Measurements from ENCODE around the gene PRDX4. TPM values are rescaled to one million over a fixed set of nuclear protein-coding genes. Genes with fewer than 3 reads are reported as not detected.

Gene PRDX4
- total RNA-seq, 1 donor from 2014 or later = 35.5 TPM

- Mint-ChIP-seq H3K27me3 (ENCODE audit: unreplicated experiment) (no peaks in the 10 kb centered on the region), H3K36me3 (ENCODE audit: unreplicated experiment) (no peaks in the 10 kb centered on the region), H3K4me1 (ENCODE audit: low read depth, unreplicated experiment) (no peaks in the 10 kb centered on the region), H3K9me3 (ENCODE audit: unreplicated experiment) (no peaks in the 10 kb centered on the region), H3K27ac (ENCODE audit: unreplicated experiment) (no peak overlapping the region), H3K4me3 (ENCODE audit: unreplicated experiment) (no peak overlapping the region)
- TF ChIP-seq, protein P1, sequence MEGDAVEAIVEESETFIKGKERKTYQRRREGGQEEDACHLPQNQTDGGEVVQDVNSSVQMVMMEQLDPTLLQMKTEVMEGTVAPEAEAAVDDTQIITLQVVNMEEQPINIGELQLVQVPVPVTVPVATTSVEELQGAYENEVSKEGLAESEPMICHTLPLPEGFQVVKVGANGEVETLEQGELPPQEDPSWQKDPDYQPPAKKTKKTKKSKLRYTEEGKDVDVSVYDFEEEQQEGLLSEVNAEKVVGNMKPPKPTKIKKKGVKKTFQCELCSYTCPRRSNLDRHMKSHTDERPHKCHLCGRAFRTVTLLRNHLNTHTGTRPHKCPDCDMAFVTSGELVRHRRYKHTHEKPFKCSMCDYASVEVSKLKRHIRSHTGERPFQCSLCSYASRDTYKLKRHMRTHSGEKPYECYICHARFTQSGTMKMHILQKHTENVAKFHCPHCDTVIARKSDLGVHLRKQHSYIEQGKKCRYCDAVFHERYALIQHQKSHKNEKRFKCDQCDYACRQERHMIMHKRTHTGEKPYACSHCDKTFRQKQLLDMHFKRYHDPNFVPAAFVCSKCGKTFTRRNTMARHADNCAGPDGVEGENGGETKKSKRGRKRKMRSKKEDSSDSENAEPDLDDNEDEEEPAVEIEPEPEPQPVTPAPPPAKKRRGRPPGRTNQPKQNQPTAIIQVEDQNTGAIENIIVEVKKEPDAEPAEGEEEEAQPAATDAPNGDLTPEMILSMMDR (IDR thresholded peaks at IDR 0.05; ENCODE audit: partially characterized antibody, unreplicated experiment) = peak; percentile 24
- DNase-seq = peak; percentile 23
These were observed 27.3 kb downstream of the PRDX4 start for GRCh38 chrX:23694606-23695005.

DNA sequence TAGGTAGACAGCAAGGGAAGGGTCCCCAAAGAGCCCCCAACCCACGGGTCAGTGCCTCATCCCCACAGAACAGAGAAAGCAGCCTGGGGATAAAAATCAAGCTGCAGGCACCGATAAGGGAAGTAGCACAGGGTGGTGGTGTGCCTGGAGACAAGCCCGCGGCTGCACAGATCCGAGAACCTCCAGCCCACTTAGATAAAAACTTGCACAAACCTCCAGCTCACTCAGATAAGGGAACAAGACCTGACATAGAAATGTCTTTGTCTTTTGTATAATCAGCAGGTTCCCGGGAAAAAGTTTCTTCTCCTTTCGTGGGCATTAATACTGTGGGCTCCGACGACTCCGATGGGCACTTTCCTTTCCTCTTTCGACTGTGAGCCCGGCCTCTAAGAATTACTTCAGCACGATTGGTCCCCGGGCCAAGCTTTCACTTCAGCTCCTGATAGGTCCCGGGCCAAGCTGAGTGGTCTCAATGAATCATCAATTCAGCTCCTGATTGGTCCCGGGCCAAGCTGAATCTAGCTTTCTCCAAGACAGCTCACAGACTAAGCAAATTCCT is 32.4 kb downstream of the PRDX4 start:
- Mint-ChIP-seq H3K9me3 (ENCODE audit: unreplicated experiment) (no peaks in the 10 kb centered on the region), H3K27me3 (ENCODE audit: unreplicated experiment) (no peaks in the 10 kb centered on the region), H3K36me3 (ENCODE audit: unreplicated experiment) (no peaks in the 10 kb centered on the region), H3K4me3 (ENCODE audit: unreplicated experiment) (no peak overlapping the region), H3K4me1 (ENCODE audit: low read depth, unreplicated experiment) (no peaks in the 10 kb centered on the region), H3K27ac (ENCODE audit: unreplicated experiment) (no peak overlapping the region)
- DNase-seq = no peak
- TF ChIP-seq, protein P1 (IDR thresholded peaks at IDR 0.05; ENCODE audit: partially characterized antibody, unreplicated experiment) = no peak

- H3K36me3 Mint-ChIP-seq (ENCODE audit: unreplicated experiment) = no peaks in the 10 kb centered on the region
These were observed 37.4 kb downstream of the PRDX4 start for GRCh38 chrX:23704673-23705206.

DNA sequence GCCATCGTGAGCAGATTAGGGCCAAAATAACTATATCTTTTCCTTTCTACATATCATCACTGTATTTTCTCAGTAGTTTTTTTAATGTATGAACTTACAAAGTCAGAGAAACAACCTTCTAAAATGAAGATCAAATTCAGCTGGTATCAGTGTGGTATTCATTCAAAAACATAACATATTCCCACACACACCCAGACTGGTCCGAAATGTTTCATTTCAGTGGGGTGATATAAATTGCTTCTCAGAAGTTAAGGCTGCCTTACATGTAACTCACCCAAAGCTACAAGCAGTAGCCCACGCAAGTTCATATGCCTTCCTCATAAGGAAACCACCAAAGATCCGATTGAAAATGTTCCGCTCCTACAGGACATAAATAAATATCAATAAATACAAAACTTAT is 37.9 kb downstream of the PRDX4 start:
- no peak for DNase-seq
- Mint-ChIP-seq H3K27me3 (ENCODE audit: unreplicated experiment) (no peaks in the 10 kb centered on the region), H3K9me3 (ENCODE audit: unreplicated experiment) (no peaks in the 10 kb centered on the region), H3K27ac (ENCODE audit: unreplicated experiment) (no peak overlapping the region), H3K4me1 (ENCODE audit: low read depth, unreplicated experiment) (no peaks in the 10 kb centered on the region), H3K4me3 (ENCODE audit: unreplicated experiment) (no peak overlapping the region), H3K36me3 (ENCODE audit: unreplicated experiment) (no peaks in the 10 kb centered on the region)
- TF ChIP-seq, protein P1 (IDR thresholded peaks at IDR 0.05; ENCODE audit: partially characterized antibody, unreplicated experiment) = no peak

More at GRCh38 chrX:23704673-23705206, 37.4 kb downstream of the PRDX4 start:
- Mint-ChIP-seq H3K9me3 (ENCODE audit: unreplicated experiment) (no peaks in the 10 kb centered on the region), H3K4me3 (ENCODE audit: unreplicated experiment) (no peak overlapping the region), H3K4me1 (ENCODE audit: low read depth, unreplicated experiment) (no peaks in the 10 kb centered on the region), H3K27me3 (ENCODE audit: unreplicated experiment) (no peaks in the 10 kb centered on the region), H3K27ac (ENCODE audit: unreplicated experiment) (no peak overlapping the region)
- no peak for DNase-seq
- TF ChIP-seq, protein P1 (IDR thresholded peaks at IDR 0.05; ENCODE audit: partially characterized antibody, unreplicated experiment) = no peak

DNA sequence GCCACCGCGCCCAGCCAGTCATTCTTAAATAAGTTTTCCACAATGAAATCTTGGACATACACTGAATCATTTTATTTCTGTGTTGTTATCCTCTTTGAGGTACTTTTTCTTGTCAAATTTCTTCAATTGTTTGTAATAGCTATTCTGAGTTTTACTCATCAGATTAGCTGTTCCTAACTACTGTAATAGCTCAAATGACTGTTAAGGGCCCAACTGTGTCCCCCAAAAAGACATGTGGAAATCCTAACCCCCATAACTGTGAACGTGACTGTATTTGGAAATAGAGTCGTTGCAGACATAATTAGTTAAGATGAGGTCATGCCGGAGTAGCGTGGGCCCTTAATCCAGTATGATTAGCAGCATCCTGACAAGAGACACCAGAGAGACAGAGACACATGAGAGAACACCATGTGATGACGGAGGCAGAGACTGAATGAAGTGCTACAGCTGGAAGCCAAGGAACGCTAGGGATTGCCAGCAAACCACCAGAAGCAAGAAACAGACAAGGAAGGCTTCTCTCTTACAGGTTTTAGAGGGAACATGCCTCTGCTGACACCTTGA is 52.9 kb downstream of the PRDX4 start:
- no peak for DNase-seq
- no peaks in the 10 kb centered on the region for H3K4me1 Mint-ChIP-seq (ENCODE audit: low read depth, unreplicated experiment)
- no peak overlapping the region for H3K4me3 Mint-ChIP-seq (ENCODE audit: unreplicated experiment)
- H3K27me3 Mint-ChIP-seq (ENCODE audit: unreplicated experiment) = no peaks in the 10 kb centered on the region
- no peaks in the 10 kb centered on the region for H3K36me3 Mint-ChIP-seq (ENCODE audit: unreplicated experiment)
- H3K27ac Mint-ChIP-seq (ENCODE audit: unreplicated experiment) = no peak overlapping the region
- no peaks in the 10 kb centered on the region for H3K9me3 Mint-ChIP-seq (ENCODE audit: unreplicated experiment)
- TF ChIP-seq, protein P1 (IDR thresholded peaks at IDR 0.05; ENCODE audit: partially characterized antibody, unreplicated experiment) = no peak

Measured in glutamatergic neuron (in vitro differentiated cells).